ENCODE data around the gene SEC14L6.

DNA sequence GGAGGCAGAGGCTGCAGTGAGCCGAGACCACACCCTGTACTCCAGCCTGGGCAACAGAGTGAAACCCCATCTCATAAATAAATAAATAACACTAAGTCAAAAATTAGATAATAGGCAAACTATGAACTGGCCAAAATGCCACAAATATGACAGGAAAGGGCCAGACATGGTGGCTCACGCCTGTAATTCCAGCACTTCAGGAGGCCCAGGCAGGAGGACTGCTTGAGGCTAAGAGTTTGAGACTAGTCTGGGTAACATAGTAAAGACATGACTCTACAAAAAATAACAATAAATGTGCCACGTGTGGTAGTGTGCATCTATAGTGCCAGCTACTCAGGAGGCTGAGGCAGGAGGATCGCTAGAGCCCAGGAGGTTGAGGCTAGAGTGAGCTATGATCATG lies 19.9 kb downstream of the SEC14L6 start:
- no peak for TF ChIP-seq OTX1 (CRISPR knock-in tag; IDR thresholded peaks at IDR 0.05)
- TF ChIP-seq, protein P1, sequence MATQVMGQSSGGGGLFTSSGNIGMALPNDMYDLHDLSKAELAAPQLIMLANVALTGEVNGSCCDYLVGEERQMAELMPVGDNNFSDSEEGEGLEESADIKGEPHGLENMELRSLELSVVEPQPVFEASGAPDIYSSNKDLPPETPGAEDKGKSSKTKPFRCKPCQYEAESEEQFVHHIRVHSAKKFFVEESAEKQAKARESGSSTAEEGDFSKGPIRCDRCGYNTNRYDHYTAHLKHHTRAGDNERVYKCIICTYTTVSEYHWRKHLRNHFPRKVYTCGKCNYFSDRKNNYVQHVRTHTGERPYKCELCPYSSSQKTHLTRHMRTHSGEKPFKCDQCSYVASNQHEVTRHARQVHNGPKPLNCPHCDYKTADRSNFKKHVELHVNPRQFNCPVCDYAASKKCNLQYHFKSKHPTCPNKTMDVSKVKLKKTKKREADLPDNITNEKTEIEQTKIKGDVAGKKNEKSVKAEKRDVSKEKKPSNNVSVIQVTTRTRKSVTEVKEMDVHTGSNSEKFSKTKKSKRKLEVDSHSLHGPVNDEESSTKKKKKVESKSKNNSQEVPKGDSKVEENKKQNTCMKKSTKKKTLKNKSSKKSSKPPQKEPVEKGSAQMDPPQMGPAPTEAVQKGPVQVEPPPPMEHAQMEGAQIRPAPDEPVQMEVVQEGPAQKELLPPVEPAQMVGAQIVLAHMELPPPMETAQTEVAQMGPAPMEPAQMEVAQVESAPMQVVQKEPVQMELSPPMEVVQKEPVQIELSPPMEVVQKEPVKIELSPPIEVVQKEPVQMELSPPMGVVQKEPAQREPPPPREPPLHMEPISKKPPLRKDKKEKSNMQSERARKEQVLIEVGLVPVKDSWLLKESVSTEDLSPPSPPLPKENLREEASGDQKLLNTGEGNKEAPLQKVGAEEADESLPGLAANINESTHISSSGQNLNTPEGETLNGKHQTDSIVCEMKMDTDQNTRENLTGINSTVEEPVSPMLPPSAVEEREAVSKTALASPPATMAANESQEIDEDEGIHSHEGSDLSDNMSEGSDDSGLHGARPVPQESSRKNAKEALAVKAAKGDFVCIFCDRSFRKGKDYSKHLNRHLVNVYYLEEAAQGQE (IDR thresholded peaks at IDR 0.05; ENCODE audit: borderline replicate concordance): no peak
- TF ChIP-seq, protein P1 (CRISPR knock-in tag; IDR thresholded peaks at IDR 0.05; ENCODE audit: low read depth): no peak
- no peak for TF ChIP-seq ELK1 (CRISPR knock-in tag; IDR thresholded peaks at IDR 0.05)
- TF ChIP-seq SMC3 (conservative IDR thresholded peaks at IDR 0.05; ENCODE audit: insufficient read depth, low read depth, low read length): no peak
- no peak for TF ChIP-seq EGR1 (conservative IDR thresholded peaks at IDR 0.05)
- no peak for TF ChIP-seq SIN3B (IDR thresholded peaks at IDR 0.05; ENCODE audit: low read depth)
- TF ChIP-seq, protein P2, sequence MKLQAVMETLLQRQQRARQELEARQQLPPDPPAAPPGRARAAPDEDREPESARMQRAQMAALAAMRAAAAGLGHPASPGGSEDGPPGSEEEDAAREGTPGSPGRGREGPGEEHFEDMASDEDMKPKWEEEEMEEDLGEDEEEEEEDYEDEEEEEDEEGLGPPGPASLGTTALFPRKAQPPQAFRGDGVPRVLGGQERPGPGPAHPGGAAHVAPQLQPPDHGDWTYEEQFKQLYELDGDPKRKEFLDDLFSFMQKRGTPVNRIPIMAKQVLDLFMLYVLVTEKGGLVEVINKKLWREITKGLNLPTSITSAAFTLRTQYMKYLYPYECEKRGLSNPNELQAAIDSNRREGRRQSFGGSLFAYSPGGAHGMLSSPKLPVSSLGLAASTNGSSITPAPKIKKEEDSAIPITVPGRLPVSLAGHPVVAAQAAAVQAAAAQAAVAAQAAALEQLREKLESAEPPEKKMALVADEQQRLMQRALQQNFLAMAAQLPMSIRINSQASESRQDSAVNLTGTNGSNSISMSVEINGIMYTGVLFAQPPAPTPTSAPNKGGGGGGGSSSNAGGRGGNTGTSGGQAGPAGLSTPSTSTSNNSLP (IDR thresholded peaks at IDR 0.05; ENCODE audit: borderline replicate concordance, low read depth, low read length): no peak
- no peak for TF ChIP-seq RCOR1 (IDR thresholded peaks at IDR 0.05; ENCODE audit: borderline replicate concordance in 1 of 2, low read depth in 2 of 2, low read length in 2 of 2)
- TF ChIP-seq ZNF551 (CRISPR knock-in tag; IDR thresholded peaks at IDR 0.05): no peak
